Lower leg skin (tissue), 3 donors: ENCODE data around the gene THAP10.

Source experiments
- POLR2A ChIP-seq, 2 donors: fragments of 450-650 bp; IDR thresholded peaks; one replicate each; pipeline ENCODE4 v1.6.1; 2016 to 2017; ENCODE audit warnings: antibody characterized with exemption in 2 of 2, mild to moderate bottlenecking in 1 of 2, moderate library complexity in 1 of 2
- TF ChIP-seq, protein P1 (sequence below), 3 donors: fragments of 450-650 bp; IDR thresholded peaks; one replicate each; pipeline ENCODE4 v1.5.1; 2016; ENCODE audit warnings: antibody characterized with exemption in 3 of 3, mild to moderate bottlenecking in 3 of 3, moderate library complexity in 2 of 3

DNA sequence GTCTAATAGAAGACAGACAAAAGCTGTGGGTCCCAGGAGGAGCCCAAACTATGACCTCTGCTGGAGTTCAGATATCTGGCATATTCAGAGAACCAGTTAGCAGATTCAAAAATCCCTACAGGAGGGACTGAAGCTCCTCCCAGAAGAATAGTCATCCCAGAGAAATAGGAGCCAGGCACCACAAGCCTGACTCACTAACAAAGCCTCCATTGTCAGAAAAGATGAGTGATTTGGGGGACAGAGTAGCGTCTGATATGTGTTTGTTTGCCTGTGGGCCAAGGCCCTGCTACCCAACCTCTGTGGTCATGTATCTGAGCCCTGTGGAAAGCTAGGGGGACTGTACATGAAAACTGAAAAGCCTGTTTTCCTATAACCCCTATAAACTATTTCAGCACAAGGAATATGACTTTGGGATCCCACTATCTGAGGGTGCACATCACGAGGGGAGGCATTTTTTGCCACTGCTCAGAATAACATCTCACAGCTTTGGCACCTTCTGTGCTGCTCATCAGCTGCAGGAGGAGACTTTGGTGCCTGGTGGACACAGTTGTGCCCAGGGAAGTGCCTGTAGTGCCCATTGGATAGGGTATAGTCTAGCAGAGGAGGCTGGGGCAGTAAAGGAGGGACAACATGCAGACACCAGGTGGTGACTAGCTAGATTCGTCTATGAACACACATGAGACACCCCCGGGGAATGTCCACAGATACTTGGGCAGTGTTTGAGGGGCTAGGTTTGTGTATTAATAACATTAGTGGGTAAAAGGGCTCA is 28.6 kb downstream of the THAP10 start:
- TF ChIP-seq, protein P1, sequence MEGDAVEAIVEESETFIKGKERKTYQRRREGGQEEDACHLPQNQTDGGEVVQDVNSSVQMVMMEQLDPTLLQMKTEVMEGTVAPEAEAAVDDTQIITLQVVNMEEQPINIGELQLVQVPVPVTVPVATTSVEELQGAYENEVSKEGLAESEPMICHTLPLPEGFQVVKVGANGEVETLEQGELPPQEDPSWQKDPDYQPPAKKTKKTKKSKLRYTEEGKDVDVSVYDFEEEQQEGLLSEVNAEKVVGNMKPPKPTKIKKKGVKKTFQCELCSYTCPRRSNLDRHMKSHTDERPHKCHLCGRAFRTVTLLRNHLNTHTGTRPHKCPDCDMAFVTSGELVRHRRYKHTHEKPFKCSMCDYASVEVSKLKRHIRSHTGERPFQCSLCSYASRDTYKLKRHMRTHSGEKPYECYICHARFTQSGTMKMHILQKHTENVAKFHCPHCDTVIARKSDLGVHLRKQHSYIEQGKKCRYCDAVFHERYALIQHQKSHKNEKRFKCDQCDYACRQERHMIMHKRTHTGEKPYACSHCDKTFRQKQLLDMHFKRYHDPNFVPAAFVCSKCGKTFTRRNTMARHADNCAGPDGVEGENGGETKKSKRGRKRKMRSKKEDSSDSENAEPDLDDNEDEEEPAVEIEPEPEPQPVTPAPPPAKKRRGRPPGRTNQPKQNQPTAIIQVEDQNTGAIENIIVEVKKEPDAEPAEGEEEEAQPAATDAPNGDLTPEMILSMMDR (IDR thresholded peaks at IDR 0.05) = no peak
- no peak for TF ChIP-seq POLR2A (IDR thresholded peaks at IDR 0.05)
